H1 (cell line): ENCODE data around the gene UBE2G2. TPM values are rescaled to one million over a fixed set of nuclear protein-coding genes. Genes with fewer than 3 reads are reported as not detected.

Experiments used
- polyA plus RNA-seq, 7 experiments: library from polyadenylated mRNA; depleted of rRNA in 3 of 7; stranded (reverse) in 5 of 7; unstranded in 2 of 7; fragments of >200 nt in 5 of 7; fragments of 200-250 nt in 2 of 7; gene quantifications; 1 replicate in 5 of 7; 2 replicates in 1 of 7; 4 replicates in 1 of 7; pipeline versions ENCODE4 v1.2.1 to v1.2.3, GENCODE V29; 2011 to 2013; ENCODE audit warnings: missing spikeins in 2 of 7, mixed read lengths in 2 of 7
- total RNA-seq: library from RNA; stranded (reverse); fragmentation: NEBNext Ultra II Directional; extraction: Animal tissue kit (Norgen Biotek cat#: 25700); gene quantifications from 2 replicates; pipeline ENCODE4 v1.2.1, GENCODE V29; 2021

The UBE2G2 gene
- total and polyA plus RNA-seq, 2 of the 8 experiments (the other 6 are each of a cell fraction or from before 2014, with no cell fraction given): 96.3 to 101 TPM

Other genes starting within 250 kb of the UBE2G2 start
- gene KRTAP10-3, start 243.0 kb downstream of the UBE2G2 start, total RNA-seq: not detected in 2 replicates
- gene KRTAP10-3, start 243.0 kb downstream of the UBE2G2 start, polyA plus RNA-seq (2011; rRNA removed): 0.16 TPM in 1 of 2 replicates, not detected in the other
- not detected in 2 replicates for gene KRTAP10-4, start 228.1 kb downstream of the UBE2G2 start, total RNA-seq
- not detected in 2 replicates for gene KRTAP10-4, start 228.1 kb downstream of the UBE2G2 start, polyA plus RNA-seq (2011; rRNA removed)
- gene KRTAP10-5, start 221.2 kb downstream of the UBE2G2 start, total RNA-seq: not detected in 2 replicates
- 0.08 and 0.09 TPM in 2 replicates for gene KRTAP10-5, start 221.2 kb downstream of the UBE2G2 start, polyA plus RNA-seq (2011; rRNA removed)
- not detected in 2 replicates for gene KRTAP10-6, start 209.3 kb downstream of the UBE2G2 start, total RNA-seq
- 0.12 and 0.33 TPM in 2 replicates for gene KRTAP10-6, start 209.3 kb downstream of the UBE2G2 start, polyA plus RNA-seq (2011; rRNA removed)
- gene KRTAP10-7, start 201.2 kb downstream of the UBE2G2 start, total RNA-seq: not detected in 2 replicates
- not detected in 2 replicates for gene KRTAP10-7, start 201.2 kb downstream of the UBE2G2 start, polyA plus RNA-seq (2011; rRNA removed)
- gene KRTAP10-8, start 189.7 kb downstream of the UBE2G2 start, total RNA-seq: not detected in 2 replicates
- not detected in 2 replicates for gene KRTAP10-8, start 189.7 kb downstream of the UBE2G2 start, polyA plus RNA-seq (2011; rRNA removed)
- gene KRTAP10-9, start 174.7 kb downstream of the UBE2G2 start, total RNA-seq: not detected in 2 replicates
- gene KRTAP10-9, start 174.7 kb downstream of the UBE2G2 start, polyA plus RNA-seq (2011; rRNA removed): not detected in 2 replicates
- gene KRTAP10-10, start 164.5 kb downstream of the UBE2G2 start, total RNA-seq: not detected in 2 replicates
- gene KRTAP10-10, start 164.5 kb downstream of the UBE2G2 start, polyA plus RNA-seq (2011; rRNA removed): not detected in 2 replicates
- not detected in 2 replicates for gene KRTAP10-11, start 155.4 kb downstream of the UBE2G2 start, total RNA-seq
- gene KRTAP10-11, start 155.4 kb downstream of the UBE2G2 start, polyA plus RNA-seq (2011; rRNA removed): not detected in 2 replicates
- not detected in 2 replicates for gene KRTAP12-4, start 147.2 kb downstream of the UBE2G2 start, total RNA-seq
- gene KRTAP12-4, start 147.2 kb downstream of the UBE2G2 start, polyA plus RNA-seq (2011; rRNA removed): 0.75 TPM in 1 of 2 replicates, not detected in the other
- gene KRTAP12-3, start 143.9 kb downstream of the UBE2G2 start, total RNA-seq: not detected in 2 replicates
- not detected in 2 replicates for gene KRTAP12-3, start 143.9 kb downstream of the UBE2G2 start, polyA plus RNA-seq (2011; rRNA removed)
- gene KRTAP12-2, start 134.9 kb downstream of the UBE2G2 start, total RNA-seq: not detected in 2 replicates
- 0.46 and 0.50 TPM in 2 replicates for gene KRTAP12-2, start 134.9 kb downstream of the UBE2G2 start, polyA plus RNA-seq (2011; rRNA removed)
- gene KRTAP12-1, start 119.7 kb downstream of the UBE2G2 start, total RNA-seq: 0.73 TPM in 1 of 2 replicates, not detected in the other
- 0.17 and 0.50 TPM in 2 replicates for gene KRTAP12-1, start 119.7 kb downstream of the UBE2G2 start, polyA plus RNA-seq (2011; rRNA removed)
- gene KRTAP10-12, start 104.6 kb downstream of the UBE2G2 start, total RNA-seq: not detected in 2 replicates
- gene KRTAP10-12, start 104.6 kb downstream of the UBE2G2 start, polyA plus RNA-seq (2011; rRNA removed): not detected in 2 replicates
- gene TSPEAR, start 90.2 kb downstream of the UBE2G2 start, total RNA-seq: 0.58 and 1.1 TPM in 2 replicates
- gene TSPEAR, start 90.2 kb downstream of the UBE2G2 start, polyA plus RNA-seq (2011; rRNA removed): 0.89 and 1.5 TPM in 2 replicates
- gene SUMO3, start 16.2 kb upstream of the UBE2G2 start, total RNA-seq: 95.0 and 96.8 TPM in 2 replicates
- gene SUMO3, start 16.2 kb upstream of the UBE2G2 start, polyA plus RNA-seq (2011; rRNA removed): 97.8 and 101 TPM in 2 replicates
- gene PTTG1IP, start 71.9 kb upstream of the UBE2G2 start, total RNA-seq: 124 and 130 TPM in 2 replicates
- gene PTTG1IP, start 71.9 kb upstream of the UBE2G2 start, polyA plus RNA-seq (2011; rRNA removed): 88.9 and 90.8 TPM in 2 replicates
- gene ITGB2, start 119.1 kb upstream of the UBE2G2 start, total RNA-seq: 0.24 and 0.36 TPM in 2 replicates
- 0.63 and 0.89 TPM in 2 replicates for gene ITGB2, start 119.1 kb upstream of the UBE2G2 start, polyA plus RNA-seq (2011; rRNA removed)
- 57.3 and 64.1 TPM in 2 replicates for gene SLX9, start 138.2 kb upstream of the UBE2G2 start, total RNA-seq
- 17.7 and 34.6 TPM in 2 replicates for gene SLX9, start 138.2 kb upstream of the UBE2G2 start, polyA plus RNA-seq (2011; rRNA removed)